GM21619 (cell line): ENCODE data around the gene PRR5L.
"Not testable (repeated sequence)": the region's sequence is repeated elsewhere in the genome, so short reads cannot be mapped to it uniquely, and the experiment has no call there.

ENCODE experiments used
- ATAC-seq: cut with Tn5 transposase; IDR thresholded peaks from one replicate; pipeline ENCODE4 v1.9.1; 2021; ENCODE audit not compliant: unreplicated experiment

The PRR5L gene

DNA sequence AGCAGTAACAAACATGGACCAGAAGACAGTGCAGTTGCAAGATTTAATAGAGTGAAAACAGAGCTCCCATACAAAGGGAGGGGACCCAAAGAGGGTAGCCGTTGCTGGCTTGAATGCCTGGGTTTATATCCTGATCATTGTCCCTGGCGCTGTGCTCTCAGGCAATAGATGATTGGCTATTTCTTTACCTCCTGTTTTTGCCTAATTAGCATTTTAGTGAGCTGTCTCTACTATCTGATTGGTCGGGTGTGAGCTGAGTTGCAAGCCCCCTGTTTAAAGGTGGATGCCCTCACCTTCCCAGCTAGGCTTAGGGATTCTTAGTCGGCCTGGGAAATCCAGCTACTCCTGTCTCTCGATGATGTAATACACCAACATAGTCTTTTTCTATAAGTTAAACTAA is 29.3 kb downstream of the PRR5L start:
- not testable (repeated sequence) for ATAC-seq

DNA sequence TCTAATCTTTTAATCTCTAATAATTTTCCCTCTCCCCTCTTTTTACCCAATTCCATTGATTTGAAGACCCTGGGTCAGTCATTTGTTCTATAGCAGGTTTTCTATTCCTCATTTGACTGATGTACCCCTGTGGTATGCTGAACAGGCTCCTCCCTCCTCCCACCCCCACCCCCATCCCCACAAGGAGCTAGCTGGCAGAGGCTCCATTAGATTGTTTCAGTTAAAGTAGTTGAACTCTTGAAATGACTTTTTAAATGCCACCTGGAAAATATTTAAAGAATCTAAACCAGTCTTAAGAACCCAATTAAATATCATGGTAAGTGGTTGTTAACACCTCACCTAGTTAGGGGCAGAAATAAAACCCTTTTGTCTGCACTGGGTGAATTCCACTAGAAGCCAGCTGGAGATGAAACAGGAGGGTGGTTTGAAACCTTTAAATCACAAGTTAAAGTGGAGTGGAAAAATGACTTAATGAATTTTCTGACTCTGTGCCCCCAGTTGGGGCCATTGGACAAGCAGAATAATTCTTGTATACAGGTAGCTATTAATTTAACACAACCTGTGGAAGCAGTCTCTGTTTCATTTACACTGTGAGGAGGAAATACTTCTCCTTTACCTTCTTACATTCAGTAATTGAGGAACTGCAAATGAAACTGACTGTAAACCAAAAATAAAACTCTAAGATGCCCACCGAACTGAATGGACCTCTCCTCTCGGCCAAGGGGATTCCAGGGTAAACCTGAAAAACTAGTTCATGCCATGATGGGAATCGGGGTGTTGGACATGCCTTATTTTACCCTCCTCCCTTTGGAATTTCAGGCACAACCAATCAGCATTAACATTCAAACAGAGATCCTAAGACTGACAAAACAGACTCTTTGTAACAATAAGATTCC is 30.7 kb downstream of the PRR5L start:
- ATAC-seq, result no peak

DNA sequence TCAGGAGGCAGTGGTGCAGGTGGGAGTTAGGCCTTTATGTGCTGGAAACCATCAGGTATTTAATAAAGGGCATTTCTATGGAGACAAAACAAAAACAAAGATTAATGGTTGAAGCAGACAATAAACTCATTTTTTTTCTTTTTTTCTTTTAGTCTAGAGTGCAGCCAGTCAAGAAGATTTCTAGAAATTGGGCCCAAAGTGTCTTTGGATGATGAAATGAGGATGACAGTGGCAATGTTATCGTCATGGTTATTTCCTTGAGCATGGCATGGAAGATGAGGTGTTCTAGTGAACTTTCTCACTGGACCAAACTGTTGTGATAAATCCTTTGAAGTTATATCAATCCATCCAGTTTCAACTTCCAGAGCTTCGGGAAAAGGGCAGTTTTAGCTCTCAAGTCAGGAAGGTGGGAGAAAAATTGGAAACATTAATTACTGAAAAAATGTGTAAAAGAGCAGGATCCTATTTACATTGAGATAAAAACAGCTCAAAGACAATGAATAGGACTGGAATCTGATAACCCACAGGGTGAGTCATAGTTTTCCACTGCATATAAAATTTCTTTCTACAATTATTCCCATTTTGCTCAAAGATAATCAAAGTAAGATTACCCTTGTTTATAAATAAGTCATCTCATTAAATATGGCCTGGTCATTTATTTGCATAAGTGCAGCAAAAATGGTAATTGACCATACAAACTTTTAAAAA is 33.0 kb downstream of the PRR5L start:
- no peak for ATAC-seq

DNA sequence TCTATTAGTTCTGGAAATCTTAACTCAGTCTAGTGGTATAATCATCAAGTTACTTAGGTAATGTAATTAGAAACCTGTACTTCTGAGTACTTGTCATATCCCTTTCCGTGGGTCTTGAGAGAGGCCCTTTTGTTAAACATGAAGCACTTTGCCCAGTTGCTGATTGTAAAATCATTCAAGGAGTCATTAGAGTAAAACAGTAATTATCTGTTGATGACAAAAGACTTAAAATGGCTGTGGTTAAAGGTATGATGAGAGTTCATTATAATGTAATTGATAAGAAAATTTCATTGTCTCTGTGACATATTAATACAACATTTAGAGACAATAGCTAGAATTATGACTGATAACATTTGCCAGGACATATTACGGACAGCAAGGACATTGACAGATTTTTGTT is 34.3 kb downstream of the PRR5L start:
- no peak for ATAC-seq

DNA sequence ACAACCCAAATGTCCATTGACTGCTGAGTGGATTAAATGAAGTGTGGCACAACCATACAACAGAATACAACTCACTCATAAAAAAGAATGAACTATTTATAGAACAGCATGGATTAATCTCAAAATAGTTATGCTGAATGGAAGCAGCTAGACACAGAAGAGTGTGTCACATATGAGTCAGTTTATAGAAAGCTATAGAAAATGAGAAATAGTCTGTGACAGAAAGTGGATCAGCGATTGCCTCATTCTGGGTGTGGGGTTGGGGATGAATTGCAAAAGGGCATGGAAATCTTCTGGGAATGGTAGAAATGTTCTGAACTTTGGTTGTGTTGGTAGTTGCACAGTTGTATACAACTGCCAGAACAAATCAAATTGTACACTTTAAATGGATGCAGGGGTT is 37.4 kb downstream of the PRR5L start:
- no peak for ATAC-seq

DNA sequence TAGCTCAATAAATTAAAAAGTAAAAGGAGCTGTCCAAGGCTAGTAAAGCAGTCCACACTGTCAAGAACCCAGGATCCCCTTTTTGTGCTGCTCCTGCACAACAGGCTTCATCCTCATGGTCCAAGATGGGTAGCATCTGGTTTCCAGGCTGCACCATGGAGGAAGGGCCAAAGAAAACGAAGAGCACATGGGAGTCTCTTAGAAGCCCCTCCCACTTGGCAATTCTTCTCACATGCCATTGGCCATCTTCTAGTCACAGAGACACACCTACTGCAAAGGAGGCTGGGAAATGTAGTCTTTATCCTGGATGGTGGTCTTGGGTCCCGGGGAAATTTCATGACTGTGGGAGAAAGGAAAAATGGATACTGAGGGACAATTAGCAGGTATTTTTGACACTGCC is 37.8 kb downstream of the PRR5L start:
- no peak for ATAC-seq

DNA sequence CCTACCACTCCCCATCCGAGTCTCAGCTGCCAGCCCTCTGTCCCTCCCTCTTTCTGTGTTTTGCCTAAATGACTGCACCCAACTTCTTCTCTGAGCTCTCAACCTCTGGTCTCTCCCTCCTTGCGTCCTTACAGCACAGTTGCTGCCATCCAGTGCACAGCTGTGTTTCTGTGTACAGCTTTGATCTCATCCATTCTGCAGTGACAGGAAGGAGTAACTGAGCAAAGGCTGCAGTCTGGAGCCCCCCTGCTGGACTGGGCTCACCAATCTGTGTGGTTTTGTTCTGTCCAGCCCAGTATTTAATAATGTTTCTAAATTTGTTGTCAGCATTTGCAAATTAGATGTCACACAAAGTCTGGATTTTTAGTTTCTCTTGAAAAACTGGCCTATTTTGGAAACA is 43.8 kb downstream of the PRR5L start:
- no peak for ATAC-seq

DNA sequence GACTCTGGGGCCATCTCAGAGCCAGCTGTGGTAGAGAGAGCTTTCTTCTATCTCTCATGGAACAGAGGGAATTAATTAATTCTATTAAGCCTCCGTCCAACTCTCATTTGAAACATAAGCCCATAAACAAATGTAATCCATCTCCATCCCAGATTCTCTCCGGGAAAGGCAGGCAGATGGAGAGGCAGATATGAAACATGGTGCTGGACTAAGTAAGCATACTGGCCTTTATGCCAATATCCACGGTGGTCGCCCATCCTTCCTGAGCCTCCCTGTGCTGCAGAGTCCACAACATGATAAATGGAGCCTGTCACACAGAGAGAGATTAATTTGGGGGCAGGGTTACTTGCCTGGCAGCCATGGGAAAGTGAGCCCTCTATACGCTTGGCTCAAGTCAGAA is 44.8 kb downstream of the PRR5L start:
- ATAC-seq, result no peak

DNA sequence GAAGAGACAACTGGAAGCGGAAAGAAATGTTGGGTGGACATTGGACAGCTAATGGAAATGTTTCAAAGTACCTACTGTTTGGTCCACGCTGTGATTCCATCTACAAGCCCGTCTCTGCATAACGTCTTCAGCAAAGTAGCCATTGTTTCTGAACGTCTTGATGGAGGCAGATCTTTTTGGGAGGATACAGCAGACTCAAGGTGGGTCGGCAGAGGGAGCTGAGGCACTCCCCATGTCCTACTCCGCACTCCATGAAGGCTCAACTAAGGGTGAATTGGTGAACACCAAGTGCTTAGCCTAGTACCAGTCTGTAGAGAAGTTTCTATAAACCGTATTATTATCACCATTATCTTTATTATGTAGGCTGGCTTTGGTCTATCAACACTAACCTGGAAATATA is 45.8 kb downstream of the PRR5L start:
- ATAC-seq, result no peak

DNA sequence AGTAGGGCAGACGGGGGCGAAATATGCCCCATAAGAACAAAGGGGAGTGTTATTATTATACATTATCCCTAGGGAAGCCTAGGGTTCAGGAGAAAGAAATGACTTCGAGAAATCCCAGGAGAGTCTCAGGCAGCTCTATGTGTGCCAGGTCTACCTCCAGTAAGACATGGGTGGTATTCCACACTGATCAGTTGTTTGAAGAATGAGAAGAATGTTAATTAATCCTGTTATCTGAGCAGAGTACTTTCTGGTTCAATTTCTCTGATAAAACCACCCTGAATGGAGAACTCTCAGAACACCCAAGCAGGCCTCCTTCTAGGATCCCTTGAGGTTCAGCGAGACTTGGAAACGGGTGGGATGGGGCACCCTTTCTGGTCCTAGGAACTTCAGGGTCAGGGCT is 46.2 kb downstream of the PRR5L start:
- no peak for ATAC-seq

DNA sequence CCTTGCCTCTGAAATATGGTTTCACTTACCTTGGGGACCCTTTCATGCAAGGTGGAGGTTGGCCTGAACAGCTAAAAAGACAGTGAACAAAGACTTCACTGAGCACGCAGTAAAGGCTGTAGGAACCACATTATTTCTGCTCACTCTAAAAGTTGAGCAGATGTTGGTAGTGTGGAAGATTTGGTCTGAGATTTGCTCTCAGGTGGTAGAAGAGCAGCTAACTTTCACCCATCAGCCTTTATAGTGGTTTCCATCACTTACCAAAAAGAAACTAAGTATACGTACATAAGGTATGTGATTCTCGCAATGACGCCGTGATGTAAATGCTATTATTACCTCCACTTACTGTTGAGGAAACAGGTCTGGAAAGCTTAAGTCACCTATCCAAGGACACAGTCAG is 47.3 kb downstream of the PRR5L start:
- no peak for ATAC-seq

DNA sequence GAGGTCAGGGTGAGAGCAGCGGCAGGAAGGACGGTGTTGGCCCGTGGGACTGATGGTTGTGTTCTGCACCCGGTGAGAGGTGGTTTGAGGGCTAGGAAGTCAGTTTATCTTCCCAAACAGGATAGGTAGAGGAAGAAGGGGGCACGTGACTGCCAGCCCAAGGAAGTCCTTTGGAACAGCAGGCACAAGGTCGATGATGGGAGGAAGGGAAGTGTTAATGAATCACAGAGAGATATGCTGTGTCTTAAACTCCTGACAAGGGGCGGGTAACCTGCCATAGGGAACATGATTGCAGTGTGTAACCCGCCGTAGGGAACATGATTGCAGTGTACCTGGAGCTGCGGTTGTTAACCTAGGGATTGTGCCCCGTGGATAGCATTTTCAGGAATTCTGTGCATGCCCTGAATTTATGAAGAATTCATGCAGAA is 49.0 kb downstream of the PRR5L start:
- no peak for ATAC-seq

DNA sequence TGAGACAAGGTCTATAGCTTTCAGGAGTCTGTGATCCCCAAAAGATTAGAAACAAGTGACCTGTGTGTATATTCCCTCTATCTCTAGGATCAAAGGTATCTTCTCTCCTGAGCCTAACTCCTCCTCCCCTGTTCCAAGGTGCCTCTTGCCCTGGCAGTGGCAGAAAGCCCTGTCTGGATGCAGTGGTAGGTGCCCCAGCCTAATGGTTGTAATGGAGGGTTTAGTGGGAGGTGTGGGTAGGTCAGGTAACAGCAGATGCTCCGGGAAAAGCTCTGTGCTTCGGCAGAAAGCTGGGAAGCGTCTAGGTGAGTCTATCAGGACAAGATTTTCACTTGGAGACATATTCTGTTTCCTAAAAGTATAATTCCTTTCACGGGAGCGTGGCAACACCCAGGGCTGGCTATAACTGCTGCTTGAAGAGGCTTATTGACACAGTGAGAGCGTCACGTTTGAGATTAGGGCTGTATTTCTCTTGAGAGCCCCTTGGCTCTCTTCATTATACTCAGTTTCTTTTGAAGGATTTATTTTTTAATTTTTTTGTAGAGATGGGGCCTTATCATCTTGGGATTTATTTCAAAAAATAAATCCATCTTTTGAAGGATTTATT is 49.5 kb downstream of the PRR5L start:
- ATAC-seq, result no peak

DNA sequence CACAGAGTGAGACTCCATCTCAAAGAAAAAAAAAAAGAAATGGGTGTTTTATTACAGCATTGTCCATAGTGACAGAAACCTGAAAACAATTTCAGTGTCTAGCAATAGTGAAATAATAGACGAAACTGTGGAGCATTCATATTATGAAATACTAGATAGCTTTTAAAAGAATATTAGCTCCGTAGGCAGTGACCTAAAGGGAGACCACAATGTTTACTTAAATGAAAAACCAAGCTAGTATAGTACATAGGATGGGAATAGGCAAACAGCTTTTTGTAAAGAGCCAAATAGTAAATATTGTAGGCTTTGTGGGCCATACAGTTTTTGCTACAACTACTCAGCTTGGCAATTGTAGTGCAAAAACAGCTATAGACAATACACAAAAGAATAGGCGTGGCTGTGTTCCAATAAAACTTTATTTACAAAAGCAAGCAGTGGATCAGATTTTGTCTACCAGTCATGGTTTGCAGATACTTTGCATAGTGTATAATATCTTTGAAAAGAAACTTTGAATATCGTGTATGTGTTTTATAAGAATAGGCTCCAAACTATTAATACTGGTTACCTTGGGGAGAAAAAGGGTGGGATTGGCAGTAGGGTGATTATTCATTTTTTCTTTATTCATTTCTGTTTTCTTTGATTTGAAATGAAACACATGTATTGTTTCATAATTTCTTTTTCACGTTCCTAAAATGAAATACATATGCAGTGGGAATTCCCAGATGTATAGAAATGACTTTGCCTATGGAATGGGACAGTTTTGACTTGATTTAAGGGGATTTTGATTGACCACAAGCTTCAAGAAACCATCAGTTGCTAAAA is 50.7 kb downstream of the PRR5L start:
- no peak for ATAC-seq

DNA sequence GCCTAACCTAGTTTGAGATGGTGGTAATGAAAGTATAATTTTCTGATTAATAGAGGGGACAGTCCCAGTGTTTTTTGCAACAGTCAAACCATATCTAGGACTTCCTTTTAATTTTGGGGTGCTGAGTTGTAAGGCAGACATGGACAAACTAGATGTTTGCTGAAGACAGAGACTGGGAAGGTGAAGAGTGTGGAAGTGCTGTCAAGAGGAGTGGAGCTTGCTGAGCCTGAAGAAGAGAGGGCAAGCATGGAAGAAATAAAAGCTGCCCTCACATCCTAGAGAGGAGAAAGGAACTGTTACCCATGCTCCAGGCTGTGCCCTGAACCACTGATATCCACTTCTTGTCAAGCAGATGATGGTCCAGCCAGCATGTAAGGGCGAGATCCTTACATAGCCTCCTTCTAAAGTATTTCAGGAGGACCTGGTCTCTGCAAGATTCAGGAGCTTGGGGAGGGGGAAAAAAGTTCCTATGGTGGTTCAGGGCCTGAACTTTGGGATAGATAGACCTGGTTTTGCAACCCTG is 51.4 kb downstream of the PRR5L start:
- ATAC-seq, result no peak

DNA sequence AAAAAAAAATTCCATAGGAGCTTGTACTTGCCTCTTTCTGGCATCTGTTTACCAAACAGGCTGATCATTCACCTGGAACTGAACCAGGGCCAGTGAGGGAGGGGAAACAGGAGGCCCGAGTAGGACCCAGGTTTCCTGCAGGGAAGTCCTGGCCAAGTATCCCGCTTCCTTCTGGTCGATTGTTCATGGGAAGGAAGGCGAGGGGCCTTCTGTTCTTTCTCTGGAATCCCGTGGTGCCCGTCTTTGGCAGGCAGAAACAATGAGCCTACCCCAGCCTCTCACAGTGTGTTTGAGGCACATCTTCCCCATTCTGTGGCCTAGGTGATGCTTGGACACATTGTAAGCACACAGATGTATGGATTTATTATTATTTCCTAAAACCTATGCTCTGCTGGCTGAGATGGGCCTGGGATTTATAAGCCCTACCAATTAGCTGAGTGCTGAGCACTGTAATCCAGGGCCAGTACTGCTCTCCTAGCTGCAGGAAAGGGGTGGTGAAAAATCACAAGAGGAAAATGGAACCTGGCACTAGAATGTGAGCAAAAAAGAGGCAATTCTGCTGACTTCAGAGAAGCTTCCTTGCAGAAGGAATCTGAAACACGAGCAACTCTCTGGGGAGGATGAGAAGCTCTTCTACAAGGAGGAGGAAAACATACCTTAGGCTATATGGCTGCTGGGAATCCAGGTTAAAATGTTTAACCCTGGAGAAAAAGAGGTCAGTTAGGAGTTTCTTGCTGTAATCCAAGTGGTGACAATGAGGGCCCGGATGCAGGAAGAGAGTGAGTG is 53.5 kb downstream of the PRR5L start:
- ATAC-seq, result no peak

DNA sequence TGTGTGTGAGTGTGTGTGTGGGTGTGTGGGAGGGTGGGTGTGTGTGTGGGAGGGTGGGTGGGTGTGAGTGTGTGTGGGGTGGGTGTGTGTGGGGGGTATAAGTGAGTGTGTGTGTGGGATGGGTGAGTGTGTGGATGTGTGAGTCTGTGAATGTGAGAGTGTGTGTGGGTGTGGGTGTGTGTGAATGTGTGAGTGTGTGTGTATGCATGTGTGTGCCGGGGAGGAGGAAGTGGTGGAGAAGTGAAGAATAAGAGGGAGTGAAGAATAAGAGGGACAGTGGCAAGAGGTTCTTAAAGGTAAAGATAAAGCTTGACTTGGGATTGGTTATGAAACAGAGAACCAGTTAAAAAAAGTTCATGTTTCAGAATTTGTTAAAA is 54.0 kb downstream of the PRR5L start:
- ATAC-seq, result no peak

DNA sequence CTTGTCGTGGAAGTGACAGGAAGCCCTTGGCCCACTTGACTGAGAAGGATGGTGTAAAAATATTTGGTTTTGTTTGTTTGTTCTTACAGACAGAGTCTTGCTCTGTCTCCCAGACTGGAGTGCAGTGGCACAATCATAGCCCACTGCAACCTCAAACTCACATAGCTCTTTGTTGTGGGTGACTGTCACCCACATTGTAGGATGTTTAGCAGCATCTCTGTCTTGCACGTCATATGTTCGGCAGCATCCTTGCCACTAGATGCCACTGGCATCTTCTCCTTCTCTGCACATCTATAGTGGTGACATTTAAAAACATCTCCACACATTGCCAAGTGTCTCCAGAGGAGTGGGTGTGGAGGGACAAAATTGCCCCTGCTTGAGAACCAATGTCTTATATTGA is 56.8 kb downstream of the PRR5L start:
- ATAC-seq, result no peak

DNA sequence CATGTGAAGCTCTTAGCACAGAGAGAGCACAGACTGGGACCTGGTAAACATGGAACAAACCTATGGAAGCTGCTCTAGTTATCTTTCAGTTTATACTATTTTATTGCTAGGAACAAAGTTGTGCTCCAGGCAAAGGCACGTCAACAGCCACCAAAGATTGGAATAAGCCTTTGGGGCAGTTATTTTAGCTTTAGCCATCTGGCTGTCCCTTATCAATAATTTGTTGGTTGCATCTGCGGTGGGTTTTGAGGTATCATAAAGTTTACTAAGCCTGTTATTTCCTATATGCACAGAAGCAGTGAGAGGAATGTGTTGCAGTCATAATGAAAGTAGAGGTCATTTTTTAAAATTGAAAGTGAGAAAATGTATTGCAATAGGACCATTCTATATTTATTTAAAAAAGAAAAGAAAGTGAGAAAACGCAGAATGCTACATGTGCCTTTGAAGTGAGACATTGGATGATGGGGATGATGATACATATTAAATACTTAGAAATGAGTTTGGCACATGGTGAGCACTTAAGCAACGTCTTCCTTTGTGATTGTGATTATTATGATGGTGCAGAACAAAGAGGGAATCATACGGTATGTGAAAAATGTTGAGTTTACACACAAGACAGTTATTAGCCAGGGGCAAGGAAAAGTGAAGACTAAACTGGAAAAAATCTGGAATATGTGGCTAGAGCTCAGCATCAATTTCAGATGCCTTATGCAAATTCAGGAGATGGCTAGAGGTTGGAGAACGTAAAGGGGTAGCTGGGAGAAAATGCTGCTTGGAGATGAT is 58.3 kb downstream of the PRR5L start:
- peak; percentile 86 for ATAC-seq
